SU-DHL-6 (cell line): ENCODE data around the gene SCFD2.

Experiments
- H2AFZ ChIP-seq: fragments of 200-600 bp; sonication (generic); 2 replicates; pipeline ENCODE4 v1.6.1; 2014; ENCODE audit warnings: low read depth, mild to moderate bottlenecking, moderate library complexity, mixed read lengths, antibody characterized with exemption, low read length; ENCODE audit not compliant: severe bottlenecking
- H3F3A ChIP-seq: fragments of 200-600 bp; shearing (Covaris generic); 2 replicates; pipeline ENCODE4 v1.6.0; 2016; ENCODE audit warnings: antibody characterized with exemption, mild to moderate bottlenecking; ENCODE audit not compliant: insufficient read depth
- H3K27ac ChIP-seq: fragments of 200-600 bp; sonication (generic); 2 replicates; pipeline ENCODE4 v1.5.1; 2016; ENCODE audit warnings: low read depth, mild to moderate bottlenecking, low read length, moderate library complexity, mixed read lengths
- H3K27me3 ChIP-seq: fragments of 200-600 bp; sonication (generic), shearing (Covaris generic); 2 replicates; pipeline ENCODE4 v1.6.0; 2014; ENCODE audit warnings: mild to moderate bottlenecking, low read length
- H3K36me3 ChIP-seq: fragments of 200-600 bp; sonication (generic); 2 replicates; pipeline ENCODE4 v1.6.1; 2014; ENCODE audit warnings: mild to moderate bottlenecking, low read length, mixed read lengths
- H3K4me2 ChIP-seq: fragments of 300-600, 200-600 bp; shearing (Covaris generic), sonication (generic); 2 replicates; pipeline ENCODE4 v1.6.0; 2014; ENCODE audit warnings: low read length, low read depth, mild to moderate bottlenecking; ENCODE audit not compliant: poor library complexity, severe bottlenecking
- H3K4me3 ChIP-seq: fragments of 200-600 bp; sonication (generic); 2 replicates; pipeline ENCODE4 v1.5.1; 2014; ENCODE audit warnings: antibody characterized with exemption, low read length, mild to moderate bottlenecking, mixed read lengths; ENCODE audit not compliant: insufficient read depth, poor library complexity, severe bottlenecking
- H3K79me2 ChIP-seq: fragments of 200-600 bp; sonication (generic); 2 replicates; pipeline ENCODE4 v1.6.1; 2014; ENCODE audit warnings: mild to moderate bottlenecking, low read length, moderate library complexity; ENCODE audit not compliant: insufficient read depth
- H3K9ac ChIP-seq: fragments of 200-600 bp; sonication (generic); 2 replicates; pipeline ENCODE4 v1.7.0; 2014; ENCODE audit warnings: mild to moderate bottlenecking, low read length
- H3K9me2 ChIP-seq: fragments of 200-600 bp; sonication (generic); replicated peaks from 2 replicates; pipeline ENCODE4 v1.6.1; 2014; ENCODE audit warnings: low read length; ENCODE audit not compliant: insufficient read depth
- H3K9me3 ChIP-seq: fragments of 200-600 bp; sonication (generic); 2 replicates; pipeline ENCODE4 v1.6.1; 2014; ENCODE audit warnings: low read length, mixed read lengths; ENCODE audit not compliant: insufficient read depth
- H4K20me1 ChIP-seq: fragments of 200-600 bp; sonication (generic); 2 replicates; pipeline ENCODE4 v1.6.1; 2014; ENCODE audit warnings: low read depth, mild to moderate bottlenecking, antibody characterized with exemption, low read length, moderate library complexity, mixed read lengths
- EZH2phosphoT487 ChIP-seq: fragments of 200-600 bp; sonication (generic), shearing (Covaris generic); conservative IDR thresholded peaks from 2 replicates; pipeline ENCODE4 v1.6.1; 2018; ENCODE audit warnings: mild to moderate bottlenecking, antibody characterized with exemption, low read length, moderate library complexity, mixed read lengths
- TF ChIP-seq, protein P1 (sequence below): fragments of 200-600 bp; sonication (generic); IDR thresholded peaks from one replicate; pipeline ENCODE4 v1.5.1; 2017; ENCODE audit warnings: antibody characterized with exemption, mild to moderate bottlenecking, low read length, moderate library complexity; ENCODE audit not compliant: insufficient read depth, poor library complexity, severe bottlenecking

SCFD2 gene

DNA sequence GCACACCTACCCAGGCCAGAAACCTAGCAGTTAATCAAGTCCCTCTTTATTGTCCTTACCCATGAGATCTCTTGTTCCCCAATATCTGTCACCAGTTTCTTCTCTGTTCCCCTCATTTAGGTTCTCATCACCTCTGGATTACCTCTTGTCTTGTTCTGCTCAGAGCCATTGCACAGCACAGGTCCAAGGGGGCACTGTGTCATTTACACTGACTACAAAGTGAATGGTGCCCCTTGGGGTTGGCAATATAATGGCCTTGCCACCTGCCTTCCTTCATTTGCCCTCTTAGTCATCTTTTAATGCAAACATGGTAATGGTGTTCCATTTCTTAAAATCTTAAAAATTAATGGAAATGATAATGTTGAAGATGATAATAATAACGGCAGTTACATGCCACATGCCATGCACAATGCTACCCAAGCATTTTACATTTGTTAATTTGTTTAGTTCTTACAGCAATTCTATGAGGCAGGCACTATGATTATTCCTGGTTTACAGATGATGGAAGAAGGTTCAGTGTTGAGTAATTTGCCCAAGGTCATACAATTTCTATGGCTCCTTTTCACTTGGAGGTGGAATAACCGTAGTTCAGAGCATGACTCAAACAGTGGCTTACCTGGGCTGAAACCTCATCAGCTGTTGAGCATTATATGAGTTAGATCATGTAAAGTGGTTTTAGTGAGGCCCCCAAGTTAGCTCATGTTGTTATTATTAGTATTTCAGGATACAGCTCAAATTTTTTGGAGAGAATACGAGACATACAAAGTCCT is 385.9 kb downstream of the SCFD2 start:
- TF ChIP-seq EZH2phosphoT487, result no peak
- TF ChIP-seq, protein P1, sequence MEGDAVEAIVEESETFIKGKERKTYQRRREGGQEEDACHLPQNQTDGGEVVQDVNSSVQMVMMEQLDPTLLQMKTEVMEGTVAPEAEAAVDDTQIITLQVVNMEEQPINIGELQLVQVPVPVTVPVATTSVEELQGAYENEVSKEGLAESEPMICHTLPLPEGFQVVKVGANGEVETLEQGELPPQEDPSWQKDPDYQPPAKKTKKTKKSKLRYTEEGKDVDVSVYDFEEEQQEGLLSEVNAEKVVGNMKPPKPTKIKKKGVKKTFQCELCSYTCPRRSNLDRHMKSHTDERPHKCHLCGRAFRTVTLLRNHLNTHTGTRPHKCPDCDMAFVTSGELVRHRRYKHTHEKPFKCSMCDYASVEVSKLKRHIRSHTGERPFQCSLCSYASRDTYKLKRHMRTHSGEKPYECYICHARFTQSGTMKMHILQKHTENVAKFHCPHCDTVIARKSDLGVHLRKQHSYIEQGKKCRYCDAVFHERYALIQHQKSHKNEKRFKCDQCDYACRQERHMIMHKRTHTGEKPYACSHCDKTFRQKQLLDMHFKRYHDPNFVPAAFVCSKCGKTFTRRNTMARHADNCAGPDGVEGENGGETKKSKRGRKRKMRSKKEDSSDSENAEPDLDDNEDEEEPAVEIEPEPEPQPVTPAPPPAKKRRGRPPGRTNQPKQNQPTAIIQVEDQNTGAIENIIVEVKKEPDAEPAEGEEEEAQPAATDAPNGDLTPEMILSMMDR, result no peak
- Histone ChIP-seq H3K27ac (no peak overlapping the region), H4K20me1 (no peaks in the 10 kb centered on the region), H3K36me3 (no peaks in the 10 kb centered on the region), H3K9ac (no peak overlapping the region), H3K9me3 (no peaks in the 10 kb centered on the region), H3F3A (no peaks in the 10 kb centered on the region), H3K4me2 (no peak overlapping the region), H2AFZ (no peak overlapping the region), H3K9me2 (no peaks in the 10 kb centered on the region), H3K4me3 (no peak overlapping the region), H3K27me3 (no peaks in the 10 kb centered on the region), H3K79me2 (no peaks in the 10 kb centered on the region)

GRCh38 chr4:52979020-52979419 is 386.8 kb downstream of the SCFD2 start:
- no peak overlapping the region for H3K27ac ChIP-seq
- TF ChIP-seq EZH2phosphoT487, result no peak
- TF ChIP-seq, protein P1, result no peak
- H3K4me2 ChIP-seq, result no peak overlapping the region
- no peak overlapping the region for H3K4me3 ChIP-seq
- no peak overlapping the region for H3K9ac ChIP-seq
- no peaks in the 10 kb centered on the region for H3K27me3 ChIP-seq
- H3K9me3 ChIP-seq, result no peaks in the 10 kb centered on the region
- no peaks in the 10 kb centered on the region for H3K36me3 ChIP-seq
- H3K9me2 ChIP-seq, result no peaks in the 10 kb centered on the region
- no peak overlapping the region for H2AFZ ChIP-seq
- H4K20me1 ChIP-seq, result no peaks in the 10 kb centered on the region
- no peaks in the 10 kb centered on the region for H3K79me2 ChIP-seq
- no peaks in the 10 kb centered on the region for H3F3A ChIP-seq

GRCh38 chr4:52977252-52977651 is 388.6 kb downstream of the SCFD2 start:
- Histone ChIP-seq H3K27ac (no peak overlapping the region), H3K9me3 (no peaks in the 10 kb centered on the region), H3K9ac (no peak overlapping the region), H3K9me2 (no peaks in the 10 kb centered on the region), H4K20me1 (no peaks in the 10 kb centered on the region), H3K36me3 (no peaks in the 10 kb centered on the region), H3K4me2 (no peak overlapping the region), H3K4me3 (no peak overlapping the region), H2AFZ (no peak overlapping the region), H3K79me2 (no peaks in the 10 kb centered on the region), H3K27me3 (no peaks in the 10 kb centered on the region), H3F3A (no peaks in the 10 kb centered on the region)
- no peak for TF ChIP-seq EZH2phosphoT487
- TF ChIP-seq, protein P1, result no peak
